ENCODE results near the gene RPRD1A.

GRCh38 chr18:35972197-35973000 lies 95.0 kb downstream of the RPRD1A start, which contains the start of gene RMP24:
- TF ChIP-seq CTCF (conservative IDR thresholded peaks at IDR 0.05; ENCODE audit: low read depth, low read length), result no peak
- TF ChIP-seq EZH2 (IDR thresholded peaks at IDR 0.05; ENCODE audit: borderline replicate concordance, low read depth, low read length, poor library complexity, severe bottlenecking), result no peak

Measured in A673 (cell line).